Dendritic cell treated with granulocyte-macrophage colony-stimulating factor and Interleukin-4, amounts not matched to agents 40 ng/mL and 50 ng/mL, for 4 days (primary cell): ENCODE data around the gene NTSR2.

Experiments
- H3K27ac Mint-ChIP-seq: one replicate; pipeline ENCODE4 v1.8.0; 2022; ENCODE audit warnings: mild to moderate bottlenecking, mixed read lengths
- H3K27me3 Mint-ChIP-seq: one replicate; pipeline ENCODE4 v1.8.0; 2022; ENCODE audit warnings: mild to moderate bottlenecking, mixed read lengths
- H3K36me3 Mint-ChIP-seq: one replicate; pipeline ENCODE4 v1.8.0; 2022; ENCODE audit warnings: low read depth, mixed read lengths
- H3K4me1 Mint-ChIP-seq: one replicate; pipeline ENCODE4 v1.8.0; 2022; ENCODE audit warnings: low read depth, mixed read lengths
- H3K4me3 Mint-ChIP-seq: one replicate; pipeline ENCODE4 v1.8.0; 2022; ENCODE audit warnings: mild to moderate bottlenecking, moderate library complexity, mixed read lengths
- H3K9me3 Mint-ChIP-seq: one replicate; pipeline ENCODE4 v1.8.0; 2022; ENCODE audit warnings: mixed read lengths
- intact Hi-C: fragments of 100-400 bp; cut with micrococcal nuclease; formaldehyde crosslinking; loops from one replicate; pipeline ENCODE4 v1.15.0; 2022

NTSR2 gene

DNA sequence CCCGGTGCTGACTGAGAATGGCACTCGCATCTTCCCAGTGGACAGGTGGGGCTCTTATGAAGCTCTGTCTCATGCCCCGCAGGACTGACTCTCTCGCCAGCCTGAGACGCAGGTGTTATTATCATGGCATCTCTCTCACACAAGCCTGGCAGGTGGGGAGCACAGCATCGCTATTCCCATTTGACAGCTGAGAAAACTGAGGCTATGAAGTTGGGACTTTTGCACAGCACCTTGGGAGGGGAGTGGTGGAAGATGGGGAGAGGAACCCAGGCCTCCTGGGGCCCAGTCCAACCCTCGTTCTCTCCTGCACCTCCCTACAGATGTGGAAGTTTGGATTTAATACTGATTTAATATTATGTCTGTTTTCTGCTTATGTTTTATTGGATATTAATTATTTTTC is 9.0 kb upstream of the NTSR2 start:
- no peaks in the 10 kb centered on the region for H3K36me3 Mint-ChIP-seq
- peaks cover 69% of the 10 kb centered on the region for H3K27me3 Mint-ChIP-seq
- intact Hi-C loops = no loop called here
- no peak overlapping the region for H3K27ac Mint-ChIP-seq
- H3K4me1 Mint-ChIP-seq = no peaks in the 10 kb centered on the region
- no peaks in the 10 kb centered on the region for H3K9me3 Mint-ChIP-seq
- no peak overlapping the region for H3K4me3 Mint-ChIP-seq

DNA sequence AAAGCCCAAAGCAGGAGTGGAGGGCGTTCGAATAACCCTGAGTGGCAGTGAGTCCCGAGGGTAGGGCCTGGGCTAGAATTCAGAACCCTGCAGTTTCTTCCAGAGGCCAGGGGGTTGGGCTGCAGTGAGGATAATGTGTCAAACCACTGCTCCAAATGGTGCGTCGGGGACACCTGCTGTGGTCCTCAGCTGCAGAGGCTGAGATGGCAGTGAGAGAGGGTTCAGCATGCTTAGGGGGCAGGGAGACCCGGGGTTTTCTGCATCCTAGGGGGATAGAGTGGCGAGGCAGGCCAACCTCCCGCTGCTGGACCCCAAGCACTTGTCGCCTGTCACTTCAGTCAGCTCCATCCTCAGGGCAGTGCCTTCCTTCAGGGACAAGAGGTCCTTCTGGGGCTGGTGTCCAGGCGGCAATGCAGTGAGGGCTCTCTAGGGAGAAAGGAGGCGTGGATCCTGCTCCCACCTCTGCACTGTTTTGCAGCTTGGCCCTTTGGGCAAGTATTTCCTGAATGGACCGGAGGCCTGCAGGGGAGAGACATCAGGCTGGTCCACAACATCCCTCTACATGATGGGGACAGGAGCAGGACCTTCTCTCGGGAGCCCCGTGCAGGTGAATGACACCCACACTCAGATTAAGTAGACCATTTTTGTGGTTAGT is 8.4 kb upstream of the NTSR2 start:
- Mint-ChIP-seq H3K4me1 (no peaks in the 10 kb centered on the region), H3K27me3 (peaks cover 67% of the 10 kb centered on the region)

DNA sequence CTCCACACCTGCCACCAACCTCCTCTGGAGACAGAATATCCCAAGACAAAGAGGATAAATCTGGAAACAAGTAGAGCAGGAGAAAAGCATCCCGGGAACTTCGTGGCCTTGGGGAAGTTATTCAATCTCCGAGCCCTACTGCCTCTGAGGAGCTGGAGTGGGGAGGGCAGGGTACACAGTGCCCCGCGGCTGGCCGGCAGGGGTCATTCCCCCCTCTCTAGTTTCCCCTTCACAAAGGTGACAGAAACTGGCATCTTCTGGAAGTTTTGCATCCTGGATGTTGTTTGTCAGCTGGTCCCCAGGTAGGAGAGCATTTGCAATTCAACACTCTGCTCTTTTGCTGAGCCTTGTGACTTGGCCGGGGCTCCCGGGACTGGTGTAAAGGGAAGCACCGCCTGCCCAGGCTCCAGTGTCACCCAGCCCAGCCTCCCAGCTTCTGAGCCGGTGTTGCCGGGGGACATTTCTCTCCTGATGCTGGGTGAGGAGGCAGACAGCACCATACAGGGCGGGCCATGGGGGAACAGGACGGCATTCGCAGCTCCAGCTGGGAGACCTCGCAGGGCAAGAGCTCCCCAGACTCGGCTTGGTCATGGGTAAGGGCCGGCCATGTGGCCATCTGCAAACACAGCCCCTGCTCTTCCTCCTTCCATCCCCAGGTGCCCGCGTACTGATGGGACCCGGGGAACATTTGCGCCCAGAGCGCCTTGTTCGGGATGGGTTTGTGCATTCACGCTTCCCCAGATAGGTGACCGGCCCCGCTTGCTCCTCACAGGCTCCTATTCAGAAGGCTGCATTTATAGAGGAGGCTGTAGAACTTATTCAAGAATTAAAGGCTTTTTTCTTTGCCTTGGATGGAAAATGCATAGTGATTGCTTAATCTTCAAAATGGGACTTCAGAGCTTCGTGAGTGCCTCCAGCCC is 7.4 kb upstream of the NTSR2 start:
- no peak overlapping the region for H3K4me3 Mint-ChIP-seq
- no peaks in the 10 kb centered on the region for H3K4me1 Mint-ChIP-seq
- H3K9me3 Mint-ChIP-seq = no peaks in the 10 kb centered on the region
- no peak overlapping the region for H3K27ac Mint-ChIP-seq
- intact Hi-C loops = no loop called here
- no peaks in the 10 kb centered on the region for H3K36me3 Mint-ChIP-seq
- H3K27me3 Mint-ChIP-seq = peaks cover 60% of the 10 kb centered on the region

More for the DNA sequence above, 8.4 kb upstream of the NTSR2 start:
- H3K27ac Mint-ChIP-seq = no peak overlapping the region
- intact Hi-C loops = no loop called here
- H3K4me3 Mint-ChIP-seq = no peak overlapping the region
- no peaks in the 10 kb centered on the region for H3K36me3 Mint-ChIP-seq
- no peaks in the 10 kb centered on the region for H3K9me3 Mint-ChIP-seq

DNA sequence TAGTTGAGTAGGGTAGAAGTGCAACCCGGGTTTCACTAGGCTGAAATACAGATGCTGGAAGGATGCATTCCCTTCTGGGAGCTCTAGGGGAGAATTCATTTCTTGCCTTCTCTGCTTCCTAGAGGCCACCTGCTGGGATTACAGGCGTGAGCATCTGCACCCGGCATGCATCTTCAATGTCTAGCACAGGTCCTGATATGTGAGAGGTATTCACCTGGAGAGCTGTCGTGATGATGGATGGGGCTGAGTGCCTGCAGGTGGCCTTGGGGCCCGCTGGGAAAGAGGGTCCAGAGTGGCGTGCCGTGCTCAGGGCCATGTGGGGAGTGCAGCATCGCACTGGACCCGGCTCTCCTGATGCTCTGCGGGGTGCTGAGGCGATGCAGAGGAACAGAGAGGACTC is 6.6 kb upstream of the NTSR2 start:
- Mint-ChIP-seq H3K36me3 (no peaks in the 10 kb centered on the region), H3K9me3 (no peaks in the 10 kb centered on the region), H3K4me1 (no peaks in the 10 kb centered on the region), H3K27ac (no peak overlapping the region), H3K27me3 (peaks cover 58% of the 10 kb centered on the region), H3K4me3 (no peak overlapping the region)
- intact Hi-C loops = no loop called here

DNA sequence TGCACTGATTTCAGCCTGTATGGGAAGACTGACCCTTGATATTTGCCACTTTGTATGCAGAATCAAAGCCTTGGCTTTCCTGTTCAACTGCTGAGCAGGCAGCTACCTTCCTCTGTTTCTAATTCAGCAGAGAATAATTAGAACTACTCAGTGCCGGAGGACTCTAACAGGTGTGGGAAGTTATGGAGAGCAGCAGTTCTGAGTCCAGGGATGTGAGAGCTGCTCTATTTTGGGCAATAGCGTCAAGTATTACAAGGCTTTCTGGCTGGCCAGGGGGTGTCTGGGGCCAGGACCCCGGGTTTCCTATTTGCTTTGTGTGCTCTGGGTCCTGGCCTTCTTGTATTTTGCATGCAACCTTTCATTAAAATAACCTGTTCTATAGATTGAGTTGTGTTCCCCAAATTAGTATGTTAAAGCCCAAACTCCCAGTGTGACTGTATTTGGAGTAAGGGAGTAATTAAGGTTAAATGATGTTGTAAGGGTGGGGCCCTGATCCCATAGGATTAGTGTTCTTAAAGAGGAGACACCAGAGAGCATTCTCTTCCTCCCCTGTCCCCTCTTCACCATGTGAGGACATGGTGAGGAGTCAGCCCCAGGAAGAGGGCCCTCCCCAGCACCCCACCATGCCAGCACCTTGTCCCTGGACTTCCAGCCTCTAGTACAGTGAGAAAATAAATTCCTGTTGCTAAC is 5.6 kb upstream of the NTSR2 start:
- H3K27me3 Mint-ChIP-seq = peaks cover 63% of the 10 kb centered on the region
- no peaks in the 10 kb centered on the region for H3K36me3 Mint-ChIP-seq
- intact Hi-C loops = no loop called here
- no peaks in the 10 kb centered on the region for H3K9me3 Mint-ChIP-seq
- no peaks in the 10 kb centered on the region for H3K4me1 Mint-ChIP-seq
- no peak overlapping the region for H3K4me3 Mint-ChIP-seq
- no peak overlapping the region for H3K27ac Mint-ChIP-seq

DNA sequence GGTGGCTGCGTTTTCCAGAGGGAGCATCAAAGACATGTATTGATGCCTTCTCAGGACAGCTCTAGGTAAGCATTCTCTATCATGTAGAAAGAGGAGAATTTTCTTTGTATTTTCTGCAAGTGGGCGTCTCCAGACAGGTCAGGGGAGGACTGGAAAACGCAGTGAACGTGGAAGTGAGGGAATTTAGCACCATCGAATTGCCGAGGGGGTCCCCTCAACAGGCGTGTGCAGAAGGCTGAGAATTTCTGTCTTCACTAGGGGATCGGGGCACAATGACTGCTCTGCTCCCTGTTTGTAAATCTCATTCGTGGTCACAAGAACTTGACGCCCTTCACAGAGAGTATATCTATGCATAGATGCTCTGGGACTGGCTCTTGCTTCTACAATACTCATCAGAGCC is 5.0 kb upstream of the NTSR2 start:
- peaks cover 66% of the 10 kb centered on the region for H3K27me3 Mint-ChIP-seq
- intact Hi-C loops = no loop called here
- no peaks in the 10 kb centered on the region for H3K4me1 Mint-ChIP-seq
- H3K9me3 Mint-ChIP-seq = no peaks in the 10 kb centered on the region
- no peak overlapping the region for H3K27ac Mint-ChIP-seq
- no peaks in the 10 kb centered on the region for H3K36me3 Mint-ChIP-seq
- no peak overlapping the region for H3K4me3 Mint-ChIP-seq

DNA sequence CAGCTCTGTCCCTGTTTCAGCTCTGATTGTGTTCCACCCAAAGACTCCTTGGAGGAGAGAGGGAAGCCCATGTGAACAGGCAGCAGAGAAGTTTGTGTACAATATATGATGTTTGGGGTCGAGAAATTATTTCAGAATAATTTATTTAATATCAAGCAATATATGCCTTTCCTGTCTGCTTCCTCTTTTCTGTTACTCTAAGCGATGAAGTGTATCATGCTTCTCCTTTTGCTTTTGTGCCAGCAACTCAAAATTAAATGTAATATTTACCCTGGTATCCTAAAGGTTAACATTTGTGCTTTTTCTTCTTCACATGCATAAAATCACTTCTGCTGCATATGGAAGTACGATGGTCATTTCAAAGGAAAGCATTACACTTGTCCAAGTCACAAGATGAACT is 2.4 kb upstream of the NTSR2 start:
- peaks cover 68% of the 10 kb centered on the region for H3K27me3 Mint-ChIP-seq
- H3K4me1 Mint-ChIP-seq = peaks cover 6% of the 10 kb centered on the region
- intact Hi-C loops = no loop called here
- no peak overlapping the region for H3K27ac Mint-ChIP-seq
- H3K4me3 Mint-ChIP-seq = no peak overlapping the region
- no peaks in the 10 kb centered on the region for H3K9me3 Mint-ChIP-seq
- no peaks in the 10 kb centered on the region for H3K36me3 Mint-ChIP-seq

DNA sequence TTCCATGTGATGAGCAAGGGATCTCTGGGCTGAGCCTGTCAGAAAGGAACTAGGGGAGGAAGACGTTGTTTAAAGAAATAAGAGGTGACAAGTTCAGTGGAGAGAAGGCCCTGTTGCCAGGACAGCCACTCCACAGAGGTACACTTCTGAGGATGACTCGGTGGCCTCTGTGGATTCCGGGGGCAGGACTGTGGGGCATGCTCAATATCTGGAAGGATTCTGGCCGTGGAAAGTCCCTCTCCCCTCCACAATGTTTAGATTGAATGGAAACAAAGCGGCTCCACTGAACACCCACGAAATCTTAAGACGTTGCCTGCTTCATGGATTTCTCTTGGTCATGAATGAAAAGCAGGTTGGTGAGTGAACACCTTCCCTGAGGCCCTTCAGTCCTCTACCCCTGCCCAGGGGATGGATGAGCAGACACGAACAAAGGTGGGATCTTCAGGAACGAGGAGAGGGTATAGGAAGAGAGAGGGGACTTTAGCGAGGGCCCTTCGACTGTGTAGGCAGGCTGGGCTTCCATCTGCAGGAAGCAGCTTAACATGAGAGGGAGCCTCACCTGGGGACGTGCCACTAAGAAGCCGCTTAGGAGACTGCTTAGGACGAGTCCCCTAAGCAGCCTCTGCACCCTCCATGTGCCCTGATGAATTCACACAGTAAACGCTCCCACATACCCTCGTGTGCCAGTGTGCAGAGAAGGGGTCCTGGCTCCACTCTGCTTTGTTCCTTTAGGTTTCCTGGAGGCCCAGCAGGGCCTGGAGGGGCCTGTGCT is 1.9 kb downstream of the NTSR2 start:
- Mint-ChIP-seq H3K27me3 (peaks cover 38% of the 10 kb centered on the region), H3K9me3 (no peaks in the 10 kb centered on the region), H3K4me1 (peaks cover 6% of the 10 kb centered on the region), H3K27ac (no peak overlapping the region), H3K36me3 (no peaks in the 10 kb centered on the region), H3K4me3 (no peak overlapping the region)
- intact Hi-C loops = no loop called here

DNA sequence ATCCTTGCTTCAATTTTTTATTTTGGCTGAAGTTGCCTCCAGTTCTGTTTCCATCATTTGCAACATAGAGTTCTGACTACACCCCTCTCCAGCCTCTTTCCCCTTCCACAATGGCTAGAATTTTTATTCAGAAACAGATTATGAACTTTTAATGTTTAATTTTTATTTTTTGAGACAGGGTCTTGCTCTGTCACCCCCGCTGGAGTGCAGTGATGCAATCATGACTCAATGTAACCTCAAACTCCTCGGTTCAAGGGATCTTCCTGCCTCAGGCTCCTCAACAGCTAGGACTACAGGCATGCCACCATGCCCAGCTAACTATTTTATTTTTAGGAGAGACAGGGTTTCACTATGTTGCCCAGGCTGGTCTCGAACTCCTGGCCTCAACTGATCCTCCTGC is 2.8 kb downstream of the NTSR2 start:
- H3K27me3 Mint-ChIP-seq = peaks cover 39% of the 10 kb centered on the region
- no peaks in the 10 kb centered on the region for H3K9me3 Mint-ChIP-seq
- no peak overlapping the region for H3K4me3 Mint-ChIP-seq
- peaks cover 6% of the 10 kb centered on the region for H3K4me1 Mint-ChIP-seq
- no peaks in the 10 kb centered on the region for H3K36me3 Mint-ChIP-seq
- H3K27ac Mint-ChIP-seq = no peak overlapping the region
- intact Hi-C loops = no loop called here

DNA sequence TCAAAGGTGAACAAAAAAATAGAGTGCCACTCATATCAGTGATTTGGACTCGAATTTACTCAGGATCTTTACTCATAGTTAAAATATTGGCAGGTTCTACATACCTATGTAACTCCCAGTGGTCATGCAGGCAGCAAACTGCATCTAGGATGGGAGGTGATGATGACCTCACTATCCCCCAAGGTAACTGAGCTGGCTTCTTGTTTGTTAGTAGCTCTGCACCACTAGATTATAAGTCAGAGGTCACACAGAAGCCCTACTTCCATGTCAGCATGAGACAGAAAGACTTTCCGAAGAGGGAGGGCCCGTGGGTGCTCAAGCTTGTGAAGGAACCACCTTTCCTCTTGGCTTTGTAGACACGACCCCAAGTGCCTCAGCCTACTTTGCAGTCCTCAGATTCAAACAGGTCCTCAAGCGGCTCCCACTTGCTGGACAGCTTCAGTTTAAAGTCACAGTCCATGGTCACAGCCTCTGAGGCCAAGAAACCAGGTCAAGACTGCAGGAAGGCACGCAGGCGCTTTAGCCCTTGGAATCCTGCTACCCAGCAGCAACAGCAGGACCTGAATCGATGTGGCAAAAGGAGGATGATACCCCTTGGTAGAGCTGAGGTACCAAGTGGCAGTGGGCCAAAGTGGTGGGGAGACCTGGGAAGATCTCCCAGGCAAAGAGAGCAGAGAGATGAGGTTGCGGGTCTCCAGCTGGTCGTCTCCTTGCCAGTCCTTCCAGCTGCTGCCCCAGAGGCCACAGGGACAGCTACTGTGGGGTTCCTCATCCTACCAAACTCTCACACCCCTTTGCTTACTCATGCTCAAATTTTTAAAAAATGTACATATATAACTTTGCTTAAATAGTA is 4.3 kb downstream of the NTSR2 start:
- no peak overlapping the region for H3K27ac Mint-ChIP-seq
- H3K36me3 Mint-ChIP-seq = no peaks in the 10 kb centered on the region

DNA sequence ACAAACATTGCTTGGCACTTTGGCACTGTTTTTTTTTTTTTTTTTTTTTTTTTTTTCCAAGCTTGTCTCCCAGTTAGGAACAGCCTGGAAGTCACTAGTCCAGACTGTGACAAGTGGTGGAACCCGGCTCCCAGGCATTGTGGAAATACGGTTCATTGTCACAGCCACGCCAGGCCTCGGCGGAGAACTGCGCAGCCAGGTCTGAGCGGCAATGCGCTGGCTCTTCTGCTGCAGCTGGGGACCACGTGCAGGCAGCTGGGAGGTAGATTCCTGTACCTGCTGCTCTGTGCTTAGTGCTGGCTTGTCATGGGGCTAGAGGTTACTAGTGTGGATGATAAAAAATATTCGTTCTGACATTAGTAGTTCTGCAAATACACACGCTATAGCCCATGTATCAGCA is 5.0 kb downstream of the NTSR2 start:
- peaks cover 29% of the 10 kb centered on the region for H3K27me3 Mint-ChIP-seq

More for the DNA sequence above, 4.3 kb downstream of the NTSR2 start:
- Mint-ChIP-seq H3K4me3 (no peak overlapping the region), H3K27me3 (peaks cover 36% of the 10 kb centered on the region), H3K4me1 (peaks cover 6% of the 10 kb centered on the region), H3K9me3 (no peaks in the 10 kb centered on the region)
- intact Hi-C loops = no loop called here

DNA sequence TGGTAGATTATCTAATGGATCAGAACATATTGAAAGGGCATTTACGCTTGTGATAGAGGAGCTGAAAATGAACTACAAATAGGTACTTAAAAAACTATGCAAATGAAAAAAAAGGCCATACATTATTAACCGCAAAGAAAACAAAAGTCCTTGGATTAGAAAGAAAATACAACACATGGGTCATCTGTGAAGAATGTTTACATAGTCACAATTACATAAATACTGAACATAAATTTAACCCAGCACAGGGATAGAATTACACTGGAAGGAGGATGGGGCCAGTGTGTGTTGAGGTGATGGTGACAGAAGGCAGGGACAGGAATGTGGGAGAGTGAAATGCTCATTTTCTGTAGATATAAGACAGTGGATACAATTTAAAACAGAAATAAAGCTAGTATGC is 6.6 kb downstream of the NTSR2 start:
- H3K27ac Mint-ChIP-seq = no peak overlapping the region
- H3K4me3 Mint-ChIP-seq = no peak overlapping the region
- H3K27me3 Mint-ChIP-seq = peaks cover 17% of the 10 kb centered on the region

More for the DNA sequence above, 5.0 kb downstream of the NTSR2 start:
- no peak overlapping the region for H3K27ac Mint-ChIP-seq
- H3K4me1 Mint-ChIP-seq = peaks cover 6% of the 10 kb centered on the region
- intact Hi-C loops = no loop called here
- H3K4me3 Mint-ChIP-seq = no peak overlapping the region
- no peaks in the 10 kb centered on the region for H3K36me3 Mint-ChIP-seq
- no peaks in the 10 kb centered on the region for H3K9me3 Mint-ChIP-seq

DNA sequence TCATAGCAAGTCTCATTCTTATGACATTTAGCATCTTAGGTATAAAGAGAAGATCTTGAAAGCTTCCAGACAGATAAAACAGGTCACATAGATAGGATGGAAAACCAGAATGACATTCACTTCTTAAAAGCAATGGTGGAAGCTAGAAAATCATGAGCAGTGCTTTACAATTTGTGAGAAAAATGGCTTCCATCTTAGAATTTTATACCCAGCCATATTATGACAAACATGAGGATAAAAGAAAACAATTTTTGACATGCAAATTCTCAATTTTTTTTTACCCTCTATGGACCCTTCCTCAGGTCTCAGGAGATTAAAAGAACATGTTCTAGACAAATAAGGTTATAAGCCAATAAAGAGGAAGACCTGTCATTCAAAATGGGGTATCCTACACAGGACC is 7.1 kb downstream of the NTSR2 start:
- Mint-ChIP-seq H3K36me3 (no peaks in the 10 kb centered on the region), H3K27me3 (peaks cover 15% of the 10 kb centered on the region), H3K4me3 (no peak overlapping the region), H3K4me1 (no peaks in the 10 kb centered on the region), H3K27ac (no peak overlapping the region), H3K9me3 (no peaks in the 10 kb centered on the region)
- intact Hi-C loops = no loop called here

More for the DNA sequence above, 6.6 kb downstream of the NTSR2 start:
- intact Hi-C loops = no loop called here
- H3K9me3 Mint-ChIP-seq = no peaks in the 10 kb centered on the region
- no peaks in the 10 kb centered on the region for H3K36me3 Mint-ChIP-seq
- H3K4me1 Mint-ChIP-seq = peaks cover 1% of the 10 kb centered on the region
